Natural killer cell (primary cell): ENCODE data around the gene IP6K3. TPM values are rescaled to one million over a fixed set of nuclear protein-coding genes. Genes with fewer than 3 reads are reported as not detected.

ENCODE experiments used
- ATAC-seq, 3 donors: fragments of 150-1000 bp in 2 of 3; fragments of 200-7000 bp in 1 of 3; cut with Tn5 transposase; 1 replicate in 1 of 3; 2 replicates in 2 of 3; pipeline ENCODE4 v1.10.0; 2021; ENCODE audit warnings: mild to moderate bottlenecking in 2 of 3, moderate library complexity in 2 of 3
- DNase-seq, 2 donors: peaks; one replicate each; pipeline versions ENCODE4 v3.0.0 to v3.0.0-alpha.2; 2013 to 2021; ENCODE audit warnings: mixed read lengths in 1 of 2
- H3K27ac ChIP-seq: one replicate; pipeline ENCODE4 v1.5.1; 2013; ENCODE audit warnings: mild to moderate bottlenecking, low read length
- H3K27me3 ChIP-seq: one replicate; pipeline ENCODE4 v1.6.1; 2013; ENCODE audit warnings: low read length; ENCODE audit not compliant: control insufficient read depth, insufficient read depth
- H3K36me3 ChIP-seq: one replicate; pipeline ENCODE4 v1.6.1; 2013; ENCODE audit warnings: low read length; ENCODE audit not compliant: control insufficient read depth, insufficient read depth
- H3K4me1 ChIP-seq: one replicate; pipeline ENCODE4 v1.6.1; 2013; ENCODE audit warnings: low read length; ENCODE audit not compliant: control insufficient read depth, insufficient read depth
- H3K4me3 ChIP-seq: one replicate; pipeline ENCODE4 v1.5.1; 2013; ENCODE audit warnings: low read length
- H3K9me3 ChIP-seq: one replicate; pipeline ENCODE4 v1.6.1; 2013; ENCODE audit warnings: low read length; ENCODE audit not compliant: control insufficient read depth, insufficient read depth
- H3K27ac Mint-ChIP-seq, 2 donors: one replicate each; pipeline ENCODE4 v1.8.0; 2022; ENCODE audit warnings: mild to moderate bottlenecking in 2 of 2, mixed read lengths in 2 of 2, moderate library complexity in 1 of 2
- H3K27me3 Mint-ChIP-seq, 2 donors: one replicate each; pipeline ENCODE4 v1.8.0; 2022; ENCODE audit warnings: low read depth in 2 of 2, mixed read lengths in 2 of 2
- H3K36me3 Mint-ChIP-seq: one replicate; pipeline ENCODE4 v1.8.0; 2022; ENCODE audit warnings: mixed read lengths
- H3K4me1 Mint-ChIP-seq, 2 donors: one replicate each; pipeline ENCODE4 v1.8.0; 2022; ENCODE audit warnings: mixed read lengths in 2 of 2
- H3K4me3 Mint-ChIP-seq: one replicate; pipeline ENCODE4 v1.8.0; 2022; ENCODE audit warnings: mild to moderate bottlenecking, moderate library complexity, mixed read lengths
- H3K9me3 Mint-ChIP-seq, 2 donors: one replicate each; pipeline ENCODE4 v1.8.0; 2022; ENCODE audit warnings: mixed read lengths in 2 of 2
- WGBS: methylation state at CpG from one replicate; pipeline ENCODE4 v1.1.7; 2013; ENCODE audit warnings: missing lambda C conversion rate; ENCODE audit not compliant: insufficient coverage; 5-methylcytosine and 5-hydroxymethylcytosine counted together
- intact Hi-C: fragments of 100-400 bp; cut with micrococcal nuclease; formaldehyde crosslinking; loops from one replicate; pipeline ENCODE4 v1.14.2; 2022
- total RNA-seq, 4 donors: library from RNA; stranded (reverse); fragments of 120-200 nt in 1 of 4; gene quantifications; one replicate each; pipeline versions ENCODE4 v1.2.3 to v1.2.4, GENCODE V29; 2013 to 2022
- TF ChIP-seq, protein P1 (sequence below): fragments of 200-600 bp; IDR thresholded peaks from one replicate; pipeline ENCODE4 v1.8.0; 2022; ENCODE audit warnings: antibody characterized with exemption

IP6K3 gene
- total RNA-seq, 3 donors from 2014 or later (not counting 1 experiment from before 2014, with no cell fraction given), result not detected

DNA sequence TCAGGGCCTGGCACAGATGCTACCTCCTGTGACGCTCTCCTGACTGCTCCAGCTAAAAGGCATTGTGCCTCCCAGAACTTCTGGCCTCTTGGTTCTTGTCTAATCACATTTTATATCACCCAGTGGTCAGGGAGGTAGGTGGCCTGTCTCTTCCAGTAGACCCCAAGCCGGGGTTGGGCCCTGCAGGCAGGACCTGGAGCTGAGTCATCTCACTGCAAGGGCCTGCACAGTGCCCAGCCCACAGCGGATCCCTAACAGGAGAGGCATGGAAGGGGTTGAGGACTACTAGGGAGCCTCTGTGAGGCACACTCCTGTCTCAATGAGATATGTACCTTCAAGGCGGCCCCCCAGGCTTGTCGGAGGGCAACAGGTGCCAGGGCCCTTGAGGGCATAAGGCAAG, 35.9 kb upstream of the IP6K3 start:
- no peak overlapping the region for H3K4me3 ChIP-seq
- no peak overlapping the region for H3K27ac ChIP-seq
- Mint-ChIP-seq H3K36me3 (no peaks in the 10 kb centered on the region), H3K27me3 (no peaks in the 10 kb centered on the region), H3K4me3 (no peak overlapping the region), H3K4me1 (peaks cover 39 to 51% of the 10 kb centered on the region in 2 donors), H3K27ac (peak overlapping the region; percentile 25 to 45), H3K9me3 (no peaks in the 10 kb centered on the region)
- no peak for DNase-seq
- intact Hi-C loops, result no loop called here
- H3K27me3 ChIP-seq, result no peaks in the 10 kb centered on the region
- 96% methylated on average over 5 of the region's 5 CpGs for WGBS
- no peaks in the 10 kb centered on the region for H3K9me3 ChIP-seq
- H3K36me3 ChIP-seq, result peaks cover 85% of the 10 kb centered on the region
- no peak for ATAC-seq
- TF ChIP-seq, protein P1, sequence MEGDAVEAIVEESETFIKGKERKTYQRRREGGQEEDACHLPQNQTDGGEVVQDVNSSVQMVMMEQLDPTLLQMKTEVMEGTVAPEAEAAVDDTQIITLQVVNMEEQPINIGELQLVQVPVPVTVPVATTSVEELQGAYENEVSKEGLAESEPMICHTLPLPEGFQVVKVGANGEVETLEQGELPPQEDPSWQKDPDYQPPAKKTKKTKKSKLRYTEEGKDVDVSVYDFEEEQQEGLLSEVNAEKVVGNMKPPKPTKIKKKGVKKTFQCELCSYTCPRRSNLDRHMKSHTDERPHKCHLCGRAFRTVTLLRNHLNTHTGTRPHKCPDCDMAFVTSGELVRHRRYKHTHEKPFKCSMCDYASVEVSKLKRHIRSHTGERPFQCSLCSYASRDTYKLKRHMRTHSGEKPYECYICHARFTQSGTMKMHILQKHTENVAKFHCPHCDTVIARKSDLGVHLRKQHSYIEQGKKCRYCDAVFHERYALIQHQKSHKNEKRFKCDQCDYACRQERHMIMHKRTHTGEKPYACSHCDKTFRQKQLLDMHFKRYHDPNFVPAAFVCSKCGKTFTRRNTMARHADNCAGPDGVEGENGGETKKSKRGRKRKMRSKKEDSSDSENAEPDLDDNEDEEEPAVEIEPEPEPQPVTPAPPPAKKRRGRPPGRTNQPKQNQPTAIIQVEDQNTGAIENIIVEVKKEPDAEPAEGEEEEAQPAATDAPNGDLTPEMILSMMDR, result no peak
- H3K4me1 ChIP-seq, result peaks cover 25% of the 10 kb centered on the region

DNA sequence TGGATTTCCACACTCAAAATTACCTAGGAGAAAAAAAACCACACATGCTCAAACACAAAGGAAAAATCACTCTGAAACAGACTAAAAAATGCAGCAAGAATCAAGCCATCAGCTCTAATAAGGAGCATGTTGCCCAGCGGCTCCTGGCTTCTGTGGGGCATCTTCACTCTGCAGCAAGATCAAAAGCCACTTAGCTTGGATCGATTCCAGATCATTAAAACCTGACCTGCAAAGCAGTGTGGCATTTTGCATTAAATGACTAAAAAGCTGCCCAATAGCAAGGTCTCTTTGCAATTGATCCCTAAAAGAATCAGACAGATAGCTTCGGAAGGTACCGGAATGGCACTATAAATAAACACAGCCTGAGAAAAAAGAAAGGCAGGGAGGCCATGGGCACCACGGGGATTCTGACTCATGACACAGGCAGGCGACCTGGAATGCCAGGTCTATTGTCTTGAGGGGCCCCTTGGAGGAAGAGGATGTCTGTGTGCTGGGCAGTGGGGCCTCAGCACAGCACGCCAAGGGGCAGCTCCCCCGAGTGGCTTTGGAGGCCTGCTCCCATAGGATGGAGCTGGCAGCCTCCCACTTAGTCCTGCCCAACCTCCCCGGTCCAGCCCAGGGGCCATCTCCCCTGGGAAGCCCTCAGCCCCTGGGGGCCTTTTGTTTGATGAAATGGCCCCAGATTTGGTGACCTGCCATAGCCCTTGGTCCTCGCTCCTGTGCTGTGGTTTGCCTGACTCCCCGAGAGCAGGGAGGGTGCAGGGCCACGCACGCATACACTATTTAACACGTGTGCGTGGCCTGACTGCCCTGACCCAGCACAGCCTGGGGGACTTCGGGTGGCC, 34.6 kb upstream of the IP6K3 start:
- ATAC-seq (no peak), DNase-seq (no peak)
- no peaks in the 10 kb centered on the region for H3K9me3 ChIP-seq
- H3K36me3 ChIP-seq, result peaks cover 90% of the 10 kb centered on the region
- intact Hi-C loops, result no loop called here
- Mint-ChIP-seq H3K36me3 (no peaks in the 10 kb centered on the region), H3K27me3 (no peaks in the 10 kb centered on the region), H3K4me1 (peaks cover 27 to 40% of the 10 kb centered on the region in 2 donors), H3K27ac (no peak overlapping the region), H3K4me3 (no peak overlapping the region), H3K9me3 (no peaks in the 10 kb centered on the region)
- peaks cover 16% of the 10 kb centered on the region for H3K4me1 ChIP-seq
- no peak overlapping the region for H3K4me3 ChIP-seq
- TF ChIP-seq, protein P1, result no peak
- H3K27me3 ChIP-seq, result no peaks in the 10 kb centered on the region
- H3K27ac ChIP-seq, result no peak overlapping the region
- WGBS, result 94% methylated on average over 16 of the region's 16 CpGs

DNA sequence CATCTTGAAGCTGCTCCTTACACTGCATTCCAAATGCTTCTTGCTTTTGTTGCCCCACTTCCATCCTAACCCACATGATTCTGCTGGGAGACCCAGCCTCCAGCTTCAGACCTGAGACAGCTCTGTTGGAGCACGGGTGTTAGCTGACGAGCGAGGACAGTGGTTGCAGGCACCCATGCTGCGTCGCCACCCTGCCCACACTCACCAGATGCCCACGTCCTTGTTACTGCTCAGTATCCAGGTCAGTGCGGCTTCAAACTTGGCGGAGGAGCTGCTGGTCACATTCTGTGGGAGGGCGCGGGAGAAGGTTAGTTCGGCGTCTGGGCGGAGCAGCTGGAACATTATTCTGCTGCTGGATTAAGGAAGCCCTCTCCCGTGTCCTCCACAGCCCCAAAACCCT, 33.2 kb upstream of the IP6K3 start:
- no peaks in the 10 kb centered on the region for H3K9me3 ChIP-seq
- Mint-ChIP-seq H3K27me3 (no peaks in the 10 kb centered on the region), H3K4me3 (no peak overlapping the region), H3K9me3 (no peaks in the 10 kb centered on the region), H3K27ac (no peak overlapping the region), H3K4me1 (peaks cover 13 to 26% of the 10 kb centered on the region in 2 donors), H3K36me3 (no peaks in the 10 kb centered on the region)
- TF ChIP-seq, protein P1, result no peak
- 92% methylated on average over 14 of the region's 14 CpGs for WGBS
- H3K27me3 ChIP-seq, result no peaks in the 10 kb centered on the region
- H3K36me3 ChIP-seq, result peaks cover 94% of the 10 kb centered on the region
- H3K27ac ChIP-seq, result no peak overlapping the region
- intact Hi-C loops, result no loop called here
- no peak for DNase-seq
- no peak for ATAC-seq
- no peak overlapping the region for H3K4me3 ChIP-seq
- peaks cover 4% of the 10 kb centered on the region for H3K4me1 ChIP-seq
